ENCODE data around the gene WFDC11. TPM values are rescaled to one million over a fixed set of nuclear protein-coding genes. Genes with fewer than 3 reads are reported as not detected.
"Not testable (repeated sequence)": the region's sequence is repeated elsewhere in the genome, so short reads cannot be mapped to it uniquely, and the experiment has no call there.

The WFDC11 gene
- not detected for polyA plus RNA-seq (2013, experiment 1 of 2; ENCODE audit: insufficient read length)
- polyA plus RNA-seq (2013, experiment 2 of 2; ENCODE audit: insufficient read length), result not detected

DNA sequence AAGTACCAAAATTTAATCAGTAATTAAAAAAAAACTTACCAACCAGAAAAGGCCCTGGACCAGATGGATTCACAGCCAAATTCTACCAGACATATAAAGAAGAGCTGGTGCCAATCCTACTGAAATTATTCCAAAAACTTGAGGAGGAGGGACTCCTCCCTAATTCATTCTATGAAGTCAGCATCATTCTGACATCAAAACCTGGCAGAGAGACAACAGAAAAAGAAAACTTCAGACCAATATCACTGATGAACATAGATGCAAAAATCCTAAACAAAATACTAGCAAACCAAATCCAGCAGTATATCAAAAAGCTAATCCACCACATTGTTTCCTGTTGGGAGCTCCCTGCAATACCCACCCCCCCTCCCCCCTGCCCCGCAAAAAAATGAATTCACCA is at the start of gene WFDC11:
Gene WFDC11 (minus strand): TSS at position 101 of the 400 bp plus-strand sequence. CDS start 19,639 bp downstream, outside the sequence.
- no peak for DNase-seq

- not testable (repeated sequence) for DNase-seq
Measured at GRCh38 chr20:45716141-45716688, 46.2 kb upstream of the WFDC11 start.

DNA sequence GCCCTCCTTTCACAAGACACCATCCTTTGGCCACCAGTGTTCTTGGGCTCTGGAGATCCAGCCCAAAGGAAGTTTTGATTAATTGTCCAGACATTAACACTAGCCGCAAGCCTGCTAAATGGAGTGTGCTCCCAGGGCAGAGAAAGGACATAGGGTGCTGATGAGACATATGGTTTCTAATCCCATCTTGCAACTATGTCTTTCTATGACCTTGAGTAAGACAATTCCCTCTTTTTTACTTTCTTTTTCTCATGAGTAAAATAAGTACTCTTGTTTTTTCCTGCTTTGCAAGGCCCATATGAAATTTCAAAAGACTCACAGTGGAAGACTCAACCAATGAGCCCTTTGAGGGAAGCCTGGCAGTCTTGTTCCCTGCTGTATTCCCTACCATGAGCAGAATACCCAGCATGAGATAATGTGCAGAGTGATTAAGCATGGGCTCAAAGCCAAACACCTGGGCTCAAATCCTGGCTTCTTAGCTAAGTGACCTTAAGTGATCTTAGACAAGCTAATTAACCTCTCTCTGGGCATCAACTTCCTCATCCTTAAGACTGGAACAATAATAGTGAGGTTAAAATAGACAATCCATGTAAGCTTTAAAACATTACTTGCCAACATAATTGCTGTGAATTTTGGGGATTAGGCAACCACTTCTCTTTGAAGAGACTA is 35.1 kb upstream of the WFDC11 start, which contains the start of gene WFDC10B:
Gene WFDC10B (minus strand): TSS at position 51 of the 669 bp plus-strand sequence. CDS start 19,027 bp downstream, outside the sequence.
- DNase-seq, result no peak

DNA sequence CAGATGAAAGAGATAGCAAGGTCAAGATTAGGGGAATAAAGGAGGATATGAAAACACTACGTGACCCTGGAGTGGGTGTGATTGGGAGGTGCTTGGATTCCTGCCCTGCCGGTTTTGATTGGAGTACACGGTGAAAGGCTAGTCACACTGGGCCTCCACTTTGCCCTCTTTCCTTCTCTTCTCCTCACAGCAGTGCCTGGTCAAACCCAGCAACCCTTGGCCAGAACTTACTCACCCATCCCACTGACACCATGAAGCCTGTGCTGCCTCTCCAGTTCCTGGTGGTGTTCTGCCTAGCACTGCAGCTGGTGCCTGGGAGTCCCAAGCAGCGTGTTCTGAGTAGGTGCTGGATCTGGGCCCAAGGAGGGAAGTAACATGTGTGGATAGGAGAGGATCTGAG is 31.8 kb upstream of the WFDC11 start, which contains the start of gene WFDC13:
Gene WFDC13 (plus strand): TSS at position 166 of the 400 bp plus-strand sequence. CDS start 86 bp downstream, at position 252.
- DNase-seq, result no peak

DNA sequence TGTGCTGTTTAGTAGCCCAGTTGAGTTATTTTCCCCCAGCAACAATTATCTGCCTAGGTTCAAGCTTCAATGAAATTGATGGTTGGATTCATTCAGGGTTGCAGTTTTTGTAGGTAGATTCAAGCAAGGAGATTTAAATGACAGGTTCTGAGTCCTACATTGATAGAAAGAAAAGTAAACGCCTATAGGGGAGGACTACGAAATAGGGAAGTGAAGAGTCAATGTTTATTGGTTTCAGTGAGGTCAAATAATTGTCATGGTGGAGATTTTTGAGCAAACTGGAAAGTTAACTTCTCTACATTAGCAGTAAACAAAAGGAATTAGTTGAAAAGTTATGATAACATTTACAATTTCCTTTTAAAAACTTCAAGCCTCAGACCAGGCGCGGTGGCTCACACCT is 31.1 kb upstream of the WFDC11 start:
- DNase-seq, result no peak

GRCh38 chr20:45695496-45695895 is 25.5 kb upstream of the WFDC11 start:
- no peak for DNase-seq

GRCh38 chr20:45693346-45693745 is 23.3 kb upstream of the WFDC11 start:
- DNase-seq, result not testable (repeated sequence)

DNA sequence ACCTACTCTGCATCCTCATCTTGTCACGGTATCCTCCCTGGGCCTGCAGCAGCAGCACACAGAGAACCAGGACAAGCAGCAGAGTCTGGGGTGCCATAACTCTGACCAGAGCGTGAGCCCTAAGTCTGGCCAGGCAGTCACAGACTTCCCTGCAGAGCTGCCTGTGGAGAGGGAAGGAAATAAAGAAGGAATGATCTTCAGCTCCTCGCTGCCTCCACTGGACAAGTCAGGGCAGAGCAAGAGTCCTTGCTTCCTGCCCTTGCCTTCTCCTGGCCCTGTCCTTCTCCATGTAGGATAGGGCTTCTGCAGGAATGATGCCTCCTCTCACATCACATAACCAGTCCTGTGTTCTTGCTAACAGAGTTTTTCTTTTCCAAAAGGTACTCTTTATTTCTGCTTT is 15.9 kb upstream of the WFDC11 start:
- DNase-seq, result no peak

DNA sequence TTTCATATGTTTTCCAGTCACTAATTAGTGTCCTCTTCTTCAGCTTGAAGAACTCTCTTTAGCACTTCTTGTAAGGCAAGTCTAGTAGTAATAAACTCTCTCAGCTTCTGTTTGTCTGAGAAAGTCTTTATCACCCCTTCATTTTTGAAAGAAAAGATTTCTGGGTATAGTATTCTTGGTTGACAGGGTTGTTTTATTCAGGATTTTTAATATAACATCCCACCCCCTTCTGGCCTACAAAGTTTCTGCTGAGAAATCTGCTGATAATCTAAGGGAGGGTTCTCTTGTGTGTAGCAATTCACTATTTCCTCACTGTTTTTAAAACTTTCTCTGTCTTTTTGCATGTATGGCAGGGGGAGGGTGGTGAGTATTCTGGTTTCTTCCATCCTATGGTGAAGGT is 9.6 kb upstream of the WFDC11 start:
- no peak for DNase-seq

DNA sequence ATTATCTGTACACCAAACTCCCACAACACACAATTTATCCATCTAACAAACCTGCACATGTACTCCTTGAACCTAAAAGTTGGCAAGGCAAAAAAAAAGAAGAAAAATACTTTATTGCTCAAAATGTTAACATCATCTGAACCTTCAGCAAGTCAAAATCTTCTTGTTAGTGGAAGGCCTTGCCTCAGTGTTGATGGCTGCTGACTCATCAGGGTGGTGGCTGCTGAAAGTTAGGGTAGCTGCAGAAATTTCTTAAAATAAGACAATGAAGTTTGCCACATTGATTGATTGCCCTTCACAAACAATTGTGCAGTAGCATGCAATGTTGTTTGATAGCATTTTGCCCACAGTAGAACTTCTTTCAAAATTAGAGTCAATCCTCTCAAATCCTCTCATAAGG is 2.7 kb upstream of the WFDC11 start:
- DNase-seq, result no peak

DNA sequence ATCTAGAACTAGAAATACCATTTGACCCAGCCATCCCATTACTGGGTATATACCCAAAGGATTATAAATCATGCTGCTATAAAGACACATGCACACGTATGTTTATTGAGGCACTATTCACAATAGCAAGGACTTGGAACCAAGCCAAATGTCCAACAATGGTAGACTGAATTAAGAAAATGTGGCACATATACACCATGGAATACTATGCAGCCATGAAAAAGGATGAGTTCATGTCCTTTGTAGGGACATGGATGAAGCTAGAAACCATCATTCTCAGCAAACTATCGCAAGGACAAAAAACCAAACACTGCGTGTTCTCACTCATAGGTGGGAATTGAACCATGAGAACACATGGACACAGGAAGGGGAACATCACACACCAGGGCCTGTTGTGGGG is 13.0 kb downstream of the WFDC11 start:
- not testable (repeated sequence) for DNase-seq

DNA sequence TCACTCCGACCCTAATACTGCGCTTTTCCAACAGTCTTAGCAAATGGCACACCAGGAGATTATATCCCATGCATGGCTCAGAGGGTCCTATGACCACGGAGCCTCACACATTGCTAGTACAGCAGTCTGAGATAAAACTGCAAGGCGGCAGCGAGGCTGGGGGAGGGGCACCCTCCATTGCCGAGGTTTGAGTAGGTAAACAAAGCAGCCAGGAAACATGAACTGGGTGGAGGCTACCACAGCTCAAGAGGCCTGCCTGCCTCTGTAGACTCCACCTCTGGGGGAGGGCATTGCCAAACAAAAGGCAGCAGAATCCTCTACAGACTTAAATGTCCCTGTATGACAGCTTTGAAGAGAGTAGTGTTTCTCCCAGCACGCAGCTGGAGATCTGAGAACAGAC is 18.3 kb downstream of the WFDC11 start:
- DNase-seq, result not testable (repeated sequence)

DNA sequence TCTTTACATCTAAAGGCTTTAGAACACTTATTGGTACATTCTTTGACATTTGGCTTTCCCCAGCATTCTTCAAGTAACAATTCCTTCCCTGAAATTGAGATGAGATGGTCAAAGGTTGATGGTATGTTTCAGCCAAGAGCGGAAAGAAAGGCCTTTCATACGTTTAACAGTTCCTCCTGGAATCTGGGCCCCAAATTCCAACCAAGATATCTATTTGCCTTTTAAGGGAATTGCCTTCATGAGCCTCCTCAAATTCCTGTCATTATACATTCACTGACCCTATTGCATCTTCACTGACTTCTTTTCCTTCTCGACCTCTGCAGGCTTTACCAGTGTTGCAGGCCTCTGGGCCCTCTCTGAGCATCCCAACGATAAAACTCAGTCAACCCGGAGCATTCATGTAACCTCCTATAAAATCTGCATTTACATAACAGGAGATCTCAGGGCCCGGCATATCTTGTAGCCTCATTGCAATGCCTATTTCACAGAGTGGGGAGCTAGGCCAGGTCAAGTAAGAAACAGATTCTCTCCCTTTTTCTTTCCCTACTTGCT is 20.7 kb downstream of the WFDC11 start:
- DNase-seq, result no peak

- DNase-seq, result no peak
Measured at GRCh38 chr20:45647441-45648050, 22.5 kb downstream of the WFDC11 start.

DNA sequence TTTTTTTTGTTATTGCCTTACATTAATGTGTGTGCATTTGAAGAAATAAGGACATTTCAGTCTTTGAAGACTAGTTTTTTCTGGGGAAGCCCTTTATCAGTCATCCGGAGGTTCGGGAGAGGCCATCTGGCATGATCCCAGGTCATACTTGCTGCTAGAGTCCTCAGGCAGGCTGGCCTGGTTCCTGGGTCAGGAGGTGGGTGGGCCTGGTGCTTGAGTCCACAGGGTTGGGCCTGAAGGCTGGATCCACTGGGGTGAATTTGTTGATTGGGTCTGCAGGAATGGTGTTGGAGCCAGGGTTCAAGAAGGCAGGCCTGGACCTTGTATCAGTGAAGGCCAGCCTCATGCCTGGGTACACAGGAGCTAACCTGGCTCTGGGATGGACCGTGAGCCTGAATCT is 23.2 kb downstream of the WFDC11 start:
- no peak for DNase-seq

- DNase-seq, result not testable (repeated sequence)
Measured at GRCh38 chr20:45645869-45646268, 24.2 kb downstream of the WFDC11 start.

DNA sequence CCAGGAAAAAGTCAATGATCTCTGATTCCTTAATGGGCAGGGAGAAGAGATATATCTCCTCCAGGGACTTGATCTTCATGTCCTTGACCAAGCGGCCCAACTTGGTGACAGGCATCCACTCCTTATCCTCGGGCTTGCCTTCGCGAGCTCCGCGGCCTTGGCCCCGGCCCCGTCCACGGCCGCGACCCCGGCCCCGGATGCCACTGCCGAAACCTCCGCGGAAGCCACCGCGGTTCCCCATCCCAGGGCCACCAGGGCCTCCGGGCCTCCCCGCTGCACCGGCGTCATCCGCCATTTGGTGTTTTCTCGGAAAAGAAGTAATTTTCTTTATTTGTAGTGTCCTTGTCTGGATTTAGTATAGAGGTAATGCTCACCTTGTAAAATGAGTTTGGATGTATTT is 29.0 kb downstream of the WFDC11 start:
- DNase-seq, result not testable (repeated sequence)

DNA sequence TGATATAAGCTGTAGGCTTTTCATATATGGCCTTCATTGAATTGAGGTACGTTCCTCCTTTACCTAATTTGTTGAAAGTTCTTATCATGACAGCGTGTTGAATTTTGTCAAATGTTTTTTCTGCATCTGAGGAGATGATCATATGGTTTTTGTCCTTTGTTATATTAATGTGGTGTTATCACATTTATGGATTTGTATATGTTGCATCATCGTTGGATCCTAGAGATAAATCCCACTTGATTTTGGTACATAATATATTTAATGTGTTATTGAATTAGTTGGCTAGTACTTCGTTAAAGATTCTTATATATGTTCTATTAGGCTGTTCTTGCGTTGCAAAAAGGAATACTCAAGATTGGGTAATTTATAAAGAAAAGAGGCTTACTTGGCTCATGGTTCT is 30.4 kb downstream of the WFDC11 start:
- no peak for DNase-seq

- no peak for DNase-seq
Measured at GRCh38 chr20:45636513-45636912, 33.5 kb downstream of the WFDC11 start.

DNA sequence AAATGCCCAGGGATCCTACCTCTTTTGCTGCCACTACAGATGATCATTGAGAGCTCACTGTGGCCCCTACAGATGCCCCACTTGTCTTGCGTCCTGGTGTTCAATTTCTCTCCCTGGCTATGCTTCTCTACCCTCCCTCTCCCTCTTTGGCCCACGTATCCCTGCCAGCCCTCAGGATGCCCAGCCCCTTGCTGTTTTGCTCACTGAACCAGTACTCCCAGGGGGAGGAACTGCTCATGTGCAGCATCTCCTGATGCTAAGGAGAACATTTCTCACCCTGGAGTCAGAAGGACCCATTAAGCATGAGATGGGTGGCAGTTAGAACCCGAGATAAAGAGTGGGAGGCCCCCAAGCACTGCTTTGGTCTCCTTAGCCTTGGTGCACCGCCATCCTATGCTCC is 38.9 kb downstream of the WFDC11 start, which contains the start of gene WFDC9:
Gene WFDC9 (minus strand): TSS at position 101 of the 400 bp plus-strand sequence. CDS start 21,103 bp downstream, outside the sequence.
- no peak for DNase-seq

GRCh38 chr20:45630371-45630770 is 39.7 kb downstream of the WFDC11 start:
- peak; percentile 23 for DNase-seq

GRCh38 chr20:45629496-45630100 is 40.4 kb downstream of the WFDC11 start, which contains the start of gene WFDC10A:
Gene WFDC10A (plus strand): TSS chr20:45629739. CDS start chr20:45629814, 75 bp downstream.
- peak; percentile 50 for DNase-seq

DNA sequence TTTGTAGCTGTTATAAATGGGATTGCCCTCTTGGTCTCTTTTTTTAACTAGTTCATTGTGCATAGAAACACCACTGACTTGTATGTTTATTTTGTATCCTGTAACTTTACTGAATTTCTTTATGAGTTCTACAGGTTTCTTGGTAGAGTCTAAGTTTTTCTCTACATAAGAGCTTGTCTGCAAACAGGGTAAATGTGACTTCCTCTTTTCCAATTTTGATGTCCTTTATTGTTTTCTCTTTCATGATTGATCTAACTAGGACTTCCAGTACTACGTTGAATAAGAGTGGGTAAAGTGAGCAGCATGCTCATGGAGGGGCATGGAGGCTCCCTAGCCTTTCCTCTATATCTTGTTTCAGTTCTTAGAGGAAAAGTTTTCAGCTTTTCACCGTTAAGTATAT is 43.5 kb downstream of the WFDC11 start:
- no peak for DNase-seq
